ENCODE measurements around the gene MAB21L3.

MAB21L3 gene

DNA sequence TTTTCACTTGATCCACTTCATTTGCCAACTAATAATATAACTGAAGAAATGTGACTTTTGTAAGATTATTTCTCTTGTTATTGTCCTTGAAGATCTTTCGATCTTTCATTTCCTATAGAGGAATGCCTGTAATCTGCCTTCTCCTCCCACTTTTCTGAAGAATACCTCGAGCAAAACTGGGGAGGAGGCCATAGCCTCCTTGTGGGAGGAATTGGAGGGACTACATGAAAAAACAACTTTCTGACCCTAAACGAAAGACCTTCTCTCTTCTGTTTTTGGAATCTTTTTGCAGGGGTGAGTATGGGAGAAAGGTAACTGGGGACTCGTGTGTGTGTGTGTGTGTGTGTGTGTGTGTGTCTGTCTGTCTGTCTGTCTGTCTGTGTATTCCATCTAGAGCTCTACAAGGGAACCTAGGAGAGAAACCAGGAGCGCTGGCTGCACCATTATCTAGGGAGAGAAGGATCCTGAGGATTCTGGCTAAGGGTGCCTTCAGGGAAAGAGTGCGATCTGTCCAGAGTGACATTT lies 32.4 kb upstream of the MAB21L3 start:
- no peaks in the 10 kb centered on the region for H3K9me3 ChIP-seq (ENCODE audit: control insufficient read depth, low read length)
- H2BK120ac ChIP-seq (ENCODE audit: low read depth, low read length) = no peak overlapping the region
- H2BK5ac ChIP-seq (ENCODE audit: low read depth, low read length, poor library complexity, severe bottlenecking) = no peak overlapping the region
- H2BK15ac ChIP-seq (ENCODE audit: low read depth, poor library complexity, severe bottlenecking) = no peak overlapping the region
- 80% methylated on average over 3 of the region's 6 CpGs for WGBS
- H2AK5ac ChIP-seq (ENCODE audit: low read length, severe bottlenecking) = no peak overlapping the region
- H3K4me3 ChIP-seq (ENCODE audit: insufficient read depth in 1 of 2, low read depth in 1 of 2, low read length in 2 of 2) = no peak overlapping the region
- no peak overlapping the region for H3K14ac ChIP-seq (ENCODE audit: low read length in 2 of 2)
- H3K4me1 ChIP-seq (ENCODE audit: control insufficient read depth, insufficient read depth, low read depth, low read length) = no peaks in the 10 kb centered on the region
- H3K4me2 ChIP-seq (ENCODE audit: low read length, poor library complexity, severe bottlenecking) = no peak overlapping the region
- no peak overlapping the region for H3K27ac ChIP-seq (ENCODE audit: low read length, poor library complexity, severe bottlenecking)
- no peak overlapping the region for H2BK12ac ChIP-seq (ENCODE audit: low read length in 2 of 2)
- no peak overlapping the region for H4K91ac ChIP-seq (ENCODE audit: low read length)
- H3K23ac ChIP-seq (ENCODE audit: low read length in 2 of 2) = no peak overlapping the region
- H3K36me3 ChIP-seq (ENCODE audit: control insufficient read depth in 1 of 2, insufficient read depth in 2 of 2, low read depth in 1 of 2, low read length in 2 of 2) = peaks cover 0 to 14% of the 10 kb centered on the region in 2 experiments
- H3K18ac ChIP-seq (ENCODE audit: low read depth in 1 of 2, low read length in 2 of 2) = no peak overlapping the region
- no peak for DNase-seq
- H3K9ac ChIP-seq (ENCODE audit: low read length) = no peak overlapping the region
- H2AFZ ChIP-seq (ENCODE audit: low read depth, low read length) = no peak overlapping the region
- no peaks in the 10 kb centered on the region for H3K27me3 ChIP-seq (ENCODE audit: control insufficient read depth in 1 of 2, insufficient read depth in 1 of 2, low read length in 2 of 2)
- H3K4ac ChIP-seq (ENCODE audit: low read depth in 1 of 2, low read length in 2 of 2) = no peak overlapping the region
- no peak overlapping the region for H4K8ac ChIP-seq (ENCODE audit: low read length)
- no peaks in the 10 kb centered on the region for H3K79me1 ChIP-seq (replicated peaks; ENCODE audit: low read length, poor library complexity, severe bottlenecking)

GRCh38 chr1:116087628-116088027 lies 23.6 kb upstream of the MAB21L3 start:
- H3K36me3 ChIP-seq (ENCODE audit: control insufficient read depth in 1 of 2, insufficient read depth in 2 of 2, low read depth in 1 of 2, low read length in 2 of 2) = peaks cover 7 to 22% of the 10 kb centered on the region in 2 experiments
- no peak overlapping the region for H2AFZ ChIP-seq (ENCODE audit: low read depth, low read length)
- no peaks in the 10 kb centered on the region for H3K4me1 ChIP-seq (ENCODE audit: control insufficient read depth, insufficient read depth, low read depth, low read length)
- no peak overlapping the region for H4K8ac ChIP-seq (ENCODE audit: low read length)
- peaks cover 32% of the 10 kb centered on the region for H3K9me3 ChIP-seq (ENCODE audit: control insufficient read depth, low read length)
- no peak overlapping the region for H3K4ac ChIP-seq (ENCODE audit: low read depth in 1 of 2, low read length in 2 of 2)
- H3K79me1 ChIP-seq (replicated peaks; ENCODE audit: low read length, poor library complexity, severe bottlenecking) = no peaks in the 10 kb centered on the region
- no peaks in the 10 kb centered on the region for H3K27me3 ChIP-seq (ENCODE audit: control insufficient read depth in 1 of 2, insufficient read depth in 1 of 2, low read length in 2 of 2)
- H2BK120ac ChIP-seq (ENCODE audit: low read depth, low read length) = no peak overlapping the region
- no peak overlapping the region for H3K4me2 ChIP-seq (ENCODE audit: low read length, poor library complexity, severe bottlenecking)
- H2BK12ac ChIP-seq (ENCODE audit: low read length in 2 of 2) = no peak overlapping the region
- no peak overlapping the region for H3K9ac ChIP-seq (ENCODE audit: low read length)
- no peak overlapping the region for H3K14ac ChIP-seq (ENCODE audit: low read length in 2 of 2)
- no peak overlapping the region for H3K23ac ChIP-seq (ENCODE audit: low read length in 2 of 2)
- H4K91ac ChIP-seq (ENCODE audit: low read length) = no peak overlapping the region
- H3K18ac ChIP-seq (ENCODE audit: low read depth in 1 of 2, low read length in 2 of 2) = no peak overlapping the region
- no peak overlapping the region for H2BK5ac ChIP-seq (ENCODE audit: low read depth, low read length, poor library complexity, severe bottlenecking)
- no peak for DNase-seq
- H3K4me3 ChIP-seq (ENCODE audit: insufficient read depth in 1 of 2, low read depth in 1 of 2, low read length in 2 of 2) = no peak overlapping the region
- no peak overlapping the region for H2BK15ac ChIP-seq (ENCODE audit: low read depth, poor library complexity, severe bottlenecking)
- no peak overlapping the region for H2AK5ac ChIP-seq (ENCODE audit: low read length, severe bottlenecking)
- H3K27ac ChIP-seq (ENCODE audit: low read length, poor library complexity, severe bottlenecking) = no peak overlapping the region

- no peak overlapping the region for H4K8ac ChIP-seq (ENCODE audit: low read length)
- no peak overlapping the region for H4K91ac ChIP-seq (ENCODE audit: low read length)
- no peak overlapping the region for H3K23ac ChIP-seq (ENCODE audit: low read length in 2 of 2)
- no peak overlapping the region for H2BK5ac ChIP-seq (ENCODE audit: low read depth, low read length, poor library complexity, severe bottlenecking)
- no peak overlapping the region for H2BK15ac ChIP-seq (ENCODE audit: low read depth, poor library complexity, severe bottlenecking)
- H3K9me3 ChIP-seq (ENCODE audit: control insufficient read depth, low read length) = peaks cover 44% of the 10 kb centered on the region
- no peak overlapping the region for H3K4me2 ChIP-seq (ENCODE audit: low read length, poor library complexity, severe bottlenecking)
- H3K4me3 ChIP-seq (ENCODE audit: insufficient read depth in 1 of 2, low read depth in 1 of 2, low read length in 2 of 2) = no peak overlapping the region
- H2BK12ac ChIP-seq (ENCODE audit: low read length in 2 of 2) = no peak overlapping the region
- H3K4ac ChIP-seq (ENCODE audit: low read depth in 1 of 2, low read length in 2 of 2) = no peak overlapping the region
- H3K18ac ChIP-seq (ENCODE audit: low read depth in 1 of 2, low read length in 2 of 2) = no peak overlapping the region
- no peak overlapping the region for H2AFZ ChIP-seq (ENCODE audit: low read depth, low read length)
- no peak for DNase-seq
- no peak overlapping the region for H2BK120ac ChIP-seq (ENCODE audit: low read depth, low read length)
- H2AK5ac ChIP-seq (ENCODE audit: low read length, severe bottlenecking) = no peak overlapping the region
- H3K4me1 ChIP-seq (ENCODE audit: control insufficient read depth, insufficient read depth, low read depth, low read length) = no peaks in the 10 kb centered on the region
- H3K36me3 ChIP-seq (ENCODE audit: control insufficient read depth in 1 of 2, insufficient read depth in 2 of 2, low read depth in 1 of 2, low read length in 2 of 2) = peaks cover 9 to 22% of the 10 kb centered on the region in 2 experiments
- H3K9ac ChIP-seq (ENCODE audit: low read length) = no peak overlapping the region
- whole genome bisulfite sequencing = 88% methylated on average over 1 of the region's 1 CpG
- no peak overlapping the region for H3K27ac ChIP-seq (ENCODE audit: low read length, poor library complexity, severe bottlenecking)
- no peaks in the 10 kb centered on the region for H3K79me1 ChIP-seq (replicated peaks; ENCODE audit: low read length, poor library complexity, severe bottlenecking)
- no peaks in the 10 kb centered on the region for H3K27me3 ChIP-seq (ENCODE audit: control insufficient read depth in 1 of 2, insufficient read depth in 1 of 2, low read length in 2 of 2)
- no peak overlapping the region for H3K14ac ChIP-seq (ENCODE audit: low read length in 2 of 2)
These were observed 21.3 kb upstream of the MAB21L3 start for GRCh38 chr1:116089870-116090269.

- peaks cover 9 to 24% of the 10 kb centered on the region in 2 experiments for H3K36me3 ChIP-seq (ENCODE audit: control insufficient read depth in 1 of 2, insufficient read depth in 2 of 2, low read depth in 1 of 2, low read length in 2 of 2)
- no peak overlapping the region for H3K18ac ChIP-seq (ENCODE audit: low read depth in 1 of 2, low read length in 2 of 2)
- H2BK120ac ChIP-seq (ENCODE audit: low read depth, low read length) = no peak overlapping the region
- H2BK12ac ChIP-seq (ENCODE audit: low read length in 2 of 2) = no peak overlapping the region
- no peak overlapping the region for H3K9ac ChIP-seq (ENCODE audit: low read length)
- H3K4me3 ChIP-seq (ENCODE audit: insufficient read depth in 1 of 2, low read depth in 1 of 2, low read length in 2 of 2) = no peak overlapping the region
- no peak overlapping the region for H4K8ac ChIP-seq (ENCODE audit: low read length)
- no peaks in the 10 kb centered on the region for H3K27me3 ChIP-seq (ENCODE audit: control insufficient read depth in 1 of 2, insufficient read depth in 1 of 2, low read length in 2 of 2)
- no peak overlapping the region for H4K91ac ChIP-seq (ENCODE audit: low read length)
- no peak overlapping the region for H3K4me2 ChIP-seq (ENCODE audit: low read length, poor library complexity, severe bottlenecking)
- H3K23ac ChIP-seq (ENCODE audit: low read length in 2 of 2) = no peak overlapping the region
- peaks cover 56% of the 10 kb centered on the region for H3K9me3 ChIP-seq (ENCODE audit: control insufficient read depth, low read length)
- H3K14ac ChIP-seq (ENCODE audit: low read length in 2 of 2) = no peak overlapping the region
- no peak overlapping the region for H2AFZ ChIP-seq (ENCODE audit: low read depth, low read length)
- no peak for DNase-seq
- no peak overlapping the region for H2BK5ac ChIP-seq (ENCODE audit: low read depth, low read length, poor library complexity, severe bottlenecking)
- H3K4ac ChIP-seq (ENCODE audit: low read depth in 1 of 2, low read length in 2 of 2) = no peak overlapping the region
- WGBS = no CpG with 5 or more reads among the region's 1 CpG
- no peak overlapping the region for H2BK15ac ChIP-seq (ENCODE audit: low read depth, poor library complexity, severe bottlenecking)
- no peak overlapping the region for H3K27ac ChIP-seq (ENCODE audit: low read length, poor library complexity, severe bottlenecking)
- H2AK5ac ChIP-seq (ENCODE audit: low read length, severe bottlenecking) = no peak overlapping the region
- H3K79me1 ChIP-seq (replicated peaks; ENCODE audit: low read length, poor library complexity, severe bottlenecking) = no peaks in the 10 kb centered on the region
- no peaks in the 10 kb centered on the region for H3K4me1 ChIP-seq (ENCODE audit: control insufficient read depth, insufficient read depth, low read depth, low read length)
These were observed 20.1 kb upstream of the MAB21L3 start for GRCh38 chr1:116091083-116091482.
